HCEC 1CT (cell line): ENCODE data around the gene TLE4.
A peak's percentile ranks its signal among the peaks of the same experiment; 100 is the strongest.

Experiments used
- DNase-seq: peaks from one replicate; pipeline ENCODE4 v3.0.0-alpha.2; 2017

Gene TLE4

DNA sequence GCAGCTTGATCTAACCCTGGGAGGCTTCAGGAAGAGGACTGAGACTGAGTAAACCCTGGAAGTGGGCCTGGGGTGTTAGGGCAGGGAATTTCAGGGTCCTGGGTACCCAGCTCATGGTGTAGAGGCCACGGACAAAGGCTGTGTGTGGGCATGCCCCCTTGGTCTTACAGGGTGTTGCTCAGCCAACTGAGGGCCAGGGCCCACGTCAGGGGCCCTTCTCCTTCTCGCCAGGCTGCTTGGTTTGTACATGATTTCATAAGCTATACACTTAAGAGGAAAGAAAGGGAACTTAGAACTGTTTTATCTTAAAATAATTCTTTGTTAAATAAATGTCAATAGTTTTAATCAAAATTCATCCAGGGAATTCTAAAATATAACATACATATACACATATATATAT lies 95.4 kb downstream of the TLE4 start:
- no peak for DNase-seq

GRCh38 chr9:79667817-79668436 lies 96.2 kb downstream of the TLE4 start:
- no peak for DNase-seq

DNA sequence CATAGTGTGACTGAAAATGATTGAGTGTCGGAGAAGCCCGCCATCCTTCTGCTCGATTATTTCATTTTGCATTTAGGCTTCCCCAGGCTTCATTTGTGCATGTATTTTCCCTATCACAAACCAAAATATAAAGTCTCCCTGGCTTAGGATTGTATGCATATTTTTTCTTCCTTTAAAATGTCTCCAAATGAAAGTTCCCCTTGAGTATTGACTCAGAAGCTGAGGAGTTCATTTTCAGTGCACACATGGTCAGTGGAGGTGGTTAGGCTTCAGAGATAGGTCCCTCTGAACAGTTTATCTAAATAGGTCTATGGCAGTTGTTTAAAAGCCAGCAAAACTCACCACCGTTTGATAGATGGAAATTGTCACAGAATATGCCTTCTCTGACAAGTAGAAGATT lies 97.2 kb downstream of the TLE4 start:
- DNase-seq, result no peak

- DNase-seq, result peak; percentile 48
Observed at GRCh38 chr9:79670269-79670961, 98.7 kb downstream of the TLE4 start.

DNA sequence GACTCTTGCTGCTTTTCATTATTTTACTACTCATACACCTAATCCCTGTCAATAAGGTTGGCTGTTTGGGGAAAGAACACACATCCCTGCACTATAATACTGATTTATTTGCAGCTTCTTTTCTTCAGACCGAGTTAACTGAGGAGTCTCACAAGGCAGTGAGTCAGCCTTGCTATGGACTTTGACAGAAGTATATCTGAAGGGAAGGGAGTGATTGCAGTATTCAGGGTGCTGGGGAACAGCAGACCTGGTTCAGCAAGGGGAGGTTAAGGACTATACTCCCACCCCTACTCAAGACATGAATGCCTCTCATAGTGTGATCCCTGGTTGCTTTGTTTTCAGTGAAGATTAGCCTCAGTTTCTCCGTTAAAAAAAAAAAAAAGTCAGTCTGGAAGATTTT lies 99.8 kb downstream of the TLE4 start:
- peak; percentile 22 for DNase-seq

DNA sequence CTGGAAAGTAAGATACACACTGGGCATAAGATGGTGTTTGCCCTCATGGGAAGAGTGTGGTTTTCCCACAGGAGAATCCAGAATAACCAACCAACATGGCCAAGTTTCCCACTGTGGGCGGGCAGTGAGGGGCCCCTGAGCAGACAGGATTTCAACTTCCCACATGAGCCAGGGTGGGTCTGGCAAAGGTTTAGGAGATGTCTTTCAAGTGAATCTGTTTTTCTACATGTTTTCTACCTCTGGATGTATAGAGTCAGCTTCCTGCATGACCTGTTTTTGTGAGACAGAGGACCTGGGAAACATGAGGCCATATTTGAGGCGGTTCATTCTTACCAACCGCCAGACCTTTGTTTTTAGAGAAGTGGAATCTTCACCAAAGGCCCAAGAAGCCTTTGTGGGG lies 100.5 kb downstream of the TLE4 start:
- DNase-seq, result no peak

GRCh38 chr9:79672891-79673290 lies 101.1 kb downstream of the TLE4 start:
- no peak for DNase-seq

DNA sequence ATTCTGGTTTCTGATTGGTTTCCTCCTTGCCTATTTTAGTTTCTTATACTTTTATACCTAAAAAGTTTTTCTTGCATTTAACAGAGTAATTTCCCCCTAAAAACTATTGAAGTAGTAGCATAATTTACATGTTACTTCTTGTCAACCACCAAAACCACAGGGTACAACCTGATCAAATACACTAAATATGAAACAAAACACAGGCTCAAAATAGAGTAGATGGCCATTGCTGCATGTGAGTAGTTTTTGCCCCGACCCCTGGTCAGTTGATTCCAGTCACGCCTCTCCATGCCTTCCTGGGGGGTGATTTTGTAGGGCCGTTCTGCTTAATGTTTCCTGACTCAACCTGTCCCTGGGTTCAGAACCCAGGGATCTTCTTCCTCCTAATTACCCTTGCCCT lies 101.8 kb downstream of the TLE4 start:
- DNase-seq, result no peak

DNA sequence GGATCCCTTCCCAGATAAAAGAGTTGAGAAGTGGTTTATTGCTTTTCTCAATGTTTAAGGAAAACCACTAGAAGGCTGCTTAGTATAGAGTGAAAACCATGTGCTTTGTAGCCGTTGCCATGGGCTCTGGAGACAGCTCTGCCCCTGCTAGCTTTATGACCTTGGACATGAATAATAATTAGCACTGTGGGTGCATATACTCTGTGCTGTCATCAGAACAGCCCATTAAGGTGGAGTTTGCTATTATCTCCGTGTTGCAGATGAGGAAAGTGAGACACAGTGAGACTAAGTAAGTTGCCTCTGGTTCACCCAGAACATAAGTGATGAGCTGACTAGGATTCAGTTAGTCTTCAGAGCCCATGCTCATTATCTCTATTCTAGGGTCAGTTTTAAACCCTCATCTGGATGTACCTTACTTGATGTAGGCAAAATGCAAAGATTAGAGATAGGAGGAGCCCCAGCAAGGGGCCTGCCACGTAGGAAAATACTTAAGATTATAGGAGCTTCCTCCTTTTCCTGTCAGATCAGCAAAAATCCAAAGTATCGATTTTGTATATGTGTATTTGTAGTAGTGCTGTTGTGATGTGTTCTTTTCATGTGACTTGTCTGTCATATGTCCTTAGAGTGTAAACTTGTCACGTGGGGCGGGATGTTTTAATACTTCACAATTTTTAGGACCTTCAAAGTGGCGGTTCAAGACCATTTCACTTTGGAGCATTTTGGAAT lies 102.5 kb downstream of the TLE4 start:
- no peak for DNase-seq

- no peak for DNase-seq
Observed at GRCh38 chr9:79681576-79681975, 109.8 kb downstream of the TLE4 start.

DNA sequence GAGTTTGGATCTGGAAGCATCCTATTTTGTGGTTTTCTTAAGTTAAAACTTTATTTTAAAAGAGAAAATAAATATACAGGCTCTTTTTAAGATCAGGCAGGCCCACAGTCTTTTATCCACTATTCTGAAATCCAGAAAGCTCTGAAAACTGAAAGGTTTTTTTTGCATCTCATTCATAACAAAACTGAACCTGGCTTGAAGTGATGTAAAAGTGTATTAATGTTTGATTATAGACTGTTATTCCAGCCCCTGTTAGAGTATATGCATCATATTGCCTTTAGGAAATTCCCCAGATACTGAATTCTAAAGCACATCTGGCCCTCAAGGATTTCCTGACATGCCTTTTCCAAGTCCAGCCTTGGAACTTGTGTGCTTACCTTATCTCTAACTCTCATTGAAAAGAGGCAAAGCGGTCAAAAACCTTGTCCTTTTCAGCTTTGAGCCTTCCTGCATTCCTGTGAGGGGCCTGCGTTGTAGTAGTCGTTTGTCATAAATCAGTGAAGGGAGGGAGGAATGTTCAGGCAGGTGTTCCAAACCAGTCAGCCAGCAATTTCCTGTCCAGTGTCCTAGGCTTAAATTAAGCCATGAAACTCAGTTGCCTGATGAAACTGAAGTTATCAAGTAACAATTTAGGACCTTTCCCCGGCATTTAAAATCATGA lies 110.4 kb downstream of the TLE4 start:
- DNase-seq, result peak; percentile 29

- no peak for DNase-seq
Observed at GRCh38 chr9:79684059-79684458, 112.3 kb downstream of the TLE4 start.

GRCh38 chr9:79684711-79685575 lies 113.2 kb downstream of the TLE4 start:
- peak; percentile 37 for DNase-seq

DNA sequence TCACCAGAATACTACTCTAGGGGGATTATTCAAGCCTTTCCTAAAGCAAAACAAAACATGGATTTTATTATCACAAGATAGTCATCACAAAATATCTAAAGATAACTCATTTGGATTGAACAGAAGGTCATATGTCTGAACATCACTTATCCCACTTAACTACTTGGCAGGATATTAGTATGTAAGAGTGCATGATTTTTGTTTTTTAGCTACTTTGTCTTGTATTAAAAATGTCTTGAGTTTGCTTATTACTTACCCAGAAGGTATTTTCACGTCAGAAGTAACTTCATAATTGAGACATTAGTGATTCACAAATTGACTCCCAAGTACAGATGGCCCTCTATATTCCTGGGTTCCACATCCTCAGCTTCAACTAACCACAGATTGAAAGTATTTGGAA lies 113.8 kb downstream of the TLE4 start:
- DNase-seq, result peak; percentile 88

GRCh38 chr9:79686381-79687130 lies 114.8 kb downstream of the TLE4 start:
- peak; percentile 91 for DNase-seq

- DNase-seq, result no peak
Observed at GRCh38 chr9:79687131-79687447, 115.3 kb downstream of the TLE4 start.

DNA sequence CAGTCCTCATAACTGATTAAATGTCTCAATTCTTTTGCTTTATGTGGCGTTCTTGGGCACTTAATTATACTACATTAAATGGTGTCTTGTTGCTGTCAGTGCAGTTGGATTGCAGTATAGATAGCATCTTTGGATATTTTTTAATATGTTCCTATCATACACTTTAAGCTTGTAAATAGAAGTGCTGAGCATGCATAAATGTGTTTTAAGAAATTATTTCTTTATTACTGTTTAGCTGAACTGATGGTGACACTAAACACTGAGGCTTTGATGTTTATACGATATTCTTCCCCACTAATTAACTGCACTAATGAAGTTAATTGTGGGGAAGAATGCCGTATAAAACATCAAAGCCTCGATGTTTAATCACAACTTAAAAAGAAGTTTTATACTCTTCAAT lies 116.6 kb downstream of the TLE4 start:
- DNase-seq, result no peak

DNA sequence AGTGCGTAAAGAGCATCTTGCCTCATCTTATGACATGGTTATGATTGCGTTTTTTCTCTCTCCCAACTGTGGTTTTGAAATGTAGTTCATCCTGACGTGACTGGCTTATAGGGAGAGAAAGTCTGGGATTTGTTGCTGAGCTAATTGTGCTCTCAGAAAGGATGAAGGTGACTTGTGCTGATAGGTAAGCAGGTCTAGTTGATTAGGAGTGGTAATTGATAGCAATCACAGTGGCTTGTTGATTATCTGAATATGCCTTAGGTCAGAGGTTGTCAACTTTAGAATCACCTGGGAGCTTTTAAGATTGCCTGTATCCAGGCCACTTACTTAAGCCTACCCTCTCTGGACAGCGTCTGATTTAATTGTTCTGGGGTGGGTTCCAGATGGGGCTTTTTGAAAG lies 117.8 kb downstream of the TLE4 start:
- DNase-seq, result no peak

DNA sequence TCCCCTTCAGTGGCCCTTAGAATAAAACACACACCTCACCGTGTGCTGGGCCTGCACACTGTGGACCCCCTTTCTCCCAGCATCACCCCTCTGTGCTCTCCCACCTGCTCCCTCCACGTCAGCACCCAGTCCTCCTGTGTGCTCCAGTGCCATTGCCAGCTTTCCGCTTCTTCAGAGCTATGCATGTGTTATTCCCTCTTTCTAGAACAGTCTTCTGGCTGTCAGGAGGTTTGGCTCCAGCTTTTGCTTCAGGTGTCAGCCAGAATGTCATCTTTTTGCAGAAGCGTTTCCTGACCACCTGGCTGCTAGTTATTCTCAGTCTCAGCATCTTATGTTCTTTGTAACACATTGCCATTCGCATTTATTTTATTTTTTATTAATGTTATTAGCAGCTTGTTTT lies 119.7 kb downstream of the TLE4 start:
- DNase-seq, result no peak

- no peak for DNase-seq
Observed at GRCh38 chr9:79692857-79693571, 121.2 kb downstream of the TLE4 start.

- DNase-seq, result no peak
Observed at GRCh38 chr9:79693750-79694149, 122.0 kb downstream of the TLE4 start.
